ENCODE measurements around the gene ZBTB22.
"Not testable (repeated sequence)": the region's sequence is repeated elsewhere in the genome, so short reads cannot be mapped to it uniquely, and the experiment has no call there.

Gene ZBTB22, protein sequence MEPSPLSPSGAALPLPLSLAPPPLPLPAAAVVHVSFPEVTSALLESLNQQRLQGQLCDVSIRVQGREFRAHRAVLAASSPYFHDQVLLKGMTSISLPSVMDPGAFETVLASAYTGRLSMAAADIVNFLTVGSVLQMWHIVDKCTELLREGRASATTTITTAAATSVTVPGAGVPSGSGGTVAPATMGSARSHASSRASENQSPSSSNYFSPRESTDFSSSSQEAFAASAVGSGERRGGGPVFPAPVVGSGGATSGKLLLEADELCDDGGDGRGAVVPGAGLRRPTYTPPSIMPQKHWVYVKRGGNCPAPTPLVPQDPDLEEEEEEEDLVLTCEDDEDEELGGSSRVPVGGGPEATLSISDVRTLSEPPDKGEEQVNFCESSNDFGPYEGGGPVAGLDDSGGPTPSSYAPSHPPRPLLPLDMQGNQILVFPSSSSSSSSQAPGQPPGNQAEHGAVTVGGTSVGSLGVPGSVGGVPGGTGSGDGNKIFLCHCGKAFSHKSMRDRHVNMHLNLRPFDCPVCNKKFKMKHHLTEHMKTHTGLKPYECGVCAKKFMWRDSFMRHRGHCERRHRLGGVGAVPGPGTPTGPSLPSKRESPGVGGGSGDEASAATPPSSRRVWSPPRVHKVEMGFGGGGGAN

GRCh38 chr6:33317669-33318425 is at the start of gene ZBTB22:
TSS of gene ZBTB22 (minus strand) at chr6:33317744. CDS start at chr6:33316916, 828 bp downstream.
- peak; percentile 87 for DNase-seq

GRCh38 chr6:33367009-33367714 is 49.6 kb upstream of the ZBTB22 start:
- no peak for DNase-seq

DNA sequence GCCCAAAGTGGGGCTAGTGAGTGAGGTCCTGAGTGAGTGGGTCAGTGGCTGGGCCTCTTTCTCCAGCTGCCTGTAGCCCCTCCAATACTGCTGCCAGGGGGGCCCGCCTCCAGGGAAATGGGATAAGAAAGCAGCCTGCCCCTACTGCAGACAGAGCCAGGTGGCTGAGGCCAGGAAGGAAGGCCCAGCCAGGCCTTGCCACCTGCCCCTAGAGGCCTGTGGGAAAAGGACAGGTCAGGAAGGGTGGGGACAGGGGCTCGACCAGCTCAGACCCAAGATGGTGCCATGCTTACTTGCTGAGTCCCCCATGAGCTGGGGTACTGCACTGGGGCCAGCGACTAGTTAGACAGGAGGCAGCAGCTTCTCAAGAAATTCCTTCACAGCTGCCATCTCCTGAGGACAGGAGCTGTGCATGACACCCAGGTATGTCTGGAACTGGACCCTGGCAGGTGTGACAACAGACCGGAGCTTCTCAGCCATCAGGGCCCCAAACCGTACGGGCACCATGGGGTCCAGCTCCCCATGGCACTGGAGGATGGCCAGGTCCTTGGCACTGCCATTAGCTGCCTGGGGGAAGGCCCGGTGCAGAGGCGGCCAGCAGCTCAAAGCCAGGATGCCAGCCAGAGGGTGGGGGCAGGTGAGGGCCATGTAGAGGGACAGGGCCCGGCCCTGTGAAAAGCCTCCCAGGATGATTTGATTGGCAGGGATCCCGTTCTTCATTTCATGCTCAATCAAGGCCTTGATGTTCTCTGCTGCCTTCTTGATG is 47.8 kb upstream of the ZBTB22 start:
- DNase-seq: not testable (repeated sequence)

GRCh38 chr6:33364475-33365205 is 47.1 kb upstream of the ZBTB22 start:
- not testable (repeated sequence) for DNase-seq

GRCh38 chr6:33363486-33363885 is 45.9 kb upstream of the ZBTB22 start:
- DNase-seq: not testable (repeated sequence)

- DNase-seq: no peak
Measured at GRCh38 chr6:33359331-33359730, 41.8 kb upstream of the ZBTB22 start.

GRCh38 chr6:33357160-33357871 is 39.8 kb upstream of the ZBTB22 start:
- not testable (repeated sequence) for DNase-seq

GRCh38 chr6:33356295-33356694 is 38.8 kb upstream of the ZBTB22 start:
- DNase-seq: no peak

- not testable (repeated sequence) for DNase-seq
Measured at GRCh38 chr6:33355860-33356259, 38.3 kb upstream of the ZBTB22 start.

DNA sequence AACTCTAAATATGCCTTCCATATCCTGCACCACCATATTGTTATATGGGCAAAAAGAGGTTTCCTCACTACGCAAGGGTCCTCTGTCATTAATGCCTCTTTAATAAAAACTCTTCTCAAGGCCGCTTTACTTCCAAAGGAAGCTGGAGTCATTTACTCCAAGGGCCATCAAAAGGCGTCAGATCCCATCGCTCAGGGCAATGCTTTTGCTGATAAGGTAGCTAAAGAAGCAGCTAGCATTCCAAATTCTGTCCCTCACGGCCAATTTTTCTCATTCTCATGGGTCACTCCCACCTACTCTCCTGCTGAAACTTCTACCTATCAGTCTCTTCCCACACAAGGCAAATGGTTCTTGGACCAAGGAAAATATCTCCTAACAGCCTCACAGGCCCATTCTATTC is 30.3 kb upstream of the ZBTB22 start:
- no peak for DNase-seq

DNA sequence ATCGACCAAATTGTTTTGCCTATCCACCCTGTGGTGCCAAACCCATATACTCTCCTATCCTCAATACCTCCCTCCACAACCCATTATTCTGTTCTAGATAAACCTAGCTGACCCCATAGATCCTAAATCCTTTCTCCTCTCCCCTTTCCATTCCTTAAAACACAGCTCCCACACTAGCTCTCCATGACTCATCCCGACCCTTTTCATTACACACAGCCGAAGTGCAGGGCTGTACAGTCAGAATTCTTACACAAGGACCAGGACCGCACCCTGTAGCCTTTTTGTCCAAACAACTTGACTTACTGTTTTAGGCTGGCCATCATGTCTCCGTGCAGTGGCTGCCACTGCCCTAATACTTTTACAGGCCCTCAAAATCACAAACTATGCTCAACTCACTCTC is 29.4 kb upstream of the ZBTB22 start:
- not testable (repeated sequence) for DNase-seq

DNA sequence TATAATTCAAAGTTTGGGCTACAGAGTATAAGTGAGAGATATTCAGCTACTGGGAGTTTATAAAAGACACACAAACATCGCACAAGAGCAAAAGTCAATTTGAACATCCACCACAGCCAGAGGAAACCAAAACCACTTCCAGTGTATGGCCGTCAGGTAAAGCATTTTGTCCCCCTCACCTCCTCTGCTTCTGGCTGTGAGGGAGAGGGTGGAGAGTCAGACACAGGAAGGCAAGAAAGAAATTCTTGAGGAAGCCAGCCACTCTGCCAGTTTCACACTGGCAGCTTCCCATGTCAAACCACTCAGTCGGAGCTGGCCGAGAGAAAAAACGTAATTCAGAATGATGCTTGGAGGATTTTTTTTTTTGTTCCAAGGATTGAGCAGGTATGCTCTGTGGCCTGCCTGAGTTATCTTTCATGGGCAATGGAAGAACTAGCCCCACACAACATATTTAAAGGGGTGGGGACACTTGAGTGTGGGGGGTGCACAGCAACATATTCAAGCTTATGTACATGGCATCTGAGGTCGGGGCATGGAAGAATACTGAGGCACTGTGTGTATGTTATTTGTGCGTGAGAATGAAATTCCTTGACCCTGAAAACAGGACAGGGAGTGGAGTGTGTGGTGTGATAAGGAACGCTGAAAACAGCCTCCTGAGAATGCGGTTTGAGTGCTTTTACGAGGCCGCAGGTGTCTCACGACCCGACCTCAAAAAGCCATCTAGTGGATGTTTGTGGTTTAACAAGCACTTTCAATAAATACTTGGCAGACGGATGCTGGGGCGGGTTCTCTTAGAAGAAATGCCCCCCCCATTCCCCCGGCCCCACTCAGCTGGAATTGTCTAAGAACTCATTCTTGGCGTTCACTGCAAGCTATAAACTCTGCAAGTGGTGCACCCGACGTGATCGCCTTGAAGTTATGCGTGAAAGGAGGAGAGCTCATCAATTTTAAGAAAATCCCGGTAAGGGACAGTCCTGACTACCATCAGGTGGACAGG is 27.5 kb upstream of the ZBTB22 start:
- peak; percentile 18 for DNase-seq

DNA sequence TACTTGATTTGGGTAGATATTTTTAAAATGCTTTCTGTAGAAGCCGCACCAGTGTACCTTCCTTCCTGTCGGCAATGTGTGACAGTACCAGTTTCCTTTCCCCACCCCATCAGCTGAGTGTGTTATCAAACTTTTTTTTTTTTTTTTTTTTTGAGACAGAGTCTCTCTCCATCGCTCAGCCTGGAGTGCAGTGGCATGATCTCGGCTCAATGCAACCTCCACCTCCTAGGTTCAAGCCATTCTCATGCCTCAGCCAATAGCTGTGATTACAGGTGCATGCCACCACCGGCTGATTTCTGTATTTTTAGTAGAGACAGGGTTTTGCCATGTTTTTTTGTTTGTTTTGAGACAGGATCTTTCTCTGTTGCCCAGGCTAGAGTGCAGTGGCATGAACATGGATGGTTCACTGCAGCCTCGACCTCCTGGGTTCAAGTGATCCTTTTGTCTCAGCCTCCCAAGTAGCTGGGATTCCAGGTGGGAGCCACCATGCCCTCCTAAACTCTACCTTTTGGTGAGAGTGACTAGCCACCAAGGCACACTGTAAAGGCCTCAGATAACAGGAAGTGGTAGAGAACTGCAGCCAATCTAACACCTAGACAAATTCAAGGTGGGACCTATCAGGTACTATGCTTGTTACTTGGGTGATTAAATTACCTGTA is 26.5 kb upstream of the ZBTB22 start:
- DNase-seq: no peak

GRCh38 chr6:33343606-33343952 is 26.0 kb upstream of the ZBTB22 start:
- DNase-seq: not testable (repeated sequence)

- no peak for DNase-seq
Measured at GRCh38 chr6:33339193-33339592, 21.6 kb upstream of the ZBTB22 start.

GRCh38 chr6:33336495-33336894 is 19.0 kb upstream of the ZBTB22 start:
- DNase-seq: no peak

DNA sequence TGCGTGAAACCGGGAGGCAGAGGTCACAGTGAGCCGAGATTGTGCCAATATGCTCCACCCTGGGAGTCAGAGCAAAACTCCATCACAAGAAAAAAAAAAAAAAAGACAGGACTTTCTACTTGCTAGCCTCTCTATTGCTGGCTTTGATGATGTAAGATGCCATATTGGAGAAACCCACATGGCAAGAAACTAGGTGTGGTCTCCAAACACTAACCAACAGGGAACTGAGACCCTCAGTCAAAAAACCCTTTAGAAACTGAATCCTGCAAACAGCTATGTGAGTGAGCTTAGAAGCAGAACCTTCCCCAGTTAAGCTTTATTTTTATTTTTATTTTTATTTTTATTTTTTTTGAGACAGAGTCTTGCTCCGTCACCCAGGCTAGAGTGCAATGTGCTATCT is 18.4 kb upstream of the ZBTB22 start:
- no peak for DNase-seq

- DNase-seq: no peak
Measured at GRCh38 chr6:33333666-33334065, 16.1 kb upstream of the ZBTB22 start.

DNA sequence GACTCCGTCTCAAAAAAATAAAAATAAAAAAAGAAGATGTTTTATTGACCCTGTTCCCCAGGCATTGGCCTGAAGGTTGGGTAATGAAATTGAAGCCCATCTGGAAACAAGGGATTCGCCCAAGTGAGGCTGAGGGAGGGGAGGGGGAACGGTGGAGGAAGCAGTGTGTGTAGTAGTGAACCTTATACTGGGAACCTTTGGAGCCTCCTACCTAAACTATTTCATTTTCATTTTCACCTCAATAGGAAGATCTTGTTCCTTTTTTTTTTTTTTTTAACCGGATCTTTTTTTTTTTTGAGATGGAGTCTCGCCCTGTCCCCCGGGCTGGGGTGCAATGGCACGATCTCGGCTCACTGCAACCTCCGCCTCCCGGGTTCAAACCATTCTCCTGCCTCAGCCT is 13.2 kb upstream of the ZBTB22 start:
- DNase-seq: no peak

Measured in SHP77 treated with DMSO at 0.1 percent for 48 hours (cell line).